ENCODE results near the gene SMC5.

DNA sequence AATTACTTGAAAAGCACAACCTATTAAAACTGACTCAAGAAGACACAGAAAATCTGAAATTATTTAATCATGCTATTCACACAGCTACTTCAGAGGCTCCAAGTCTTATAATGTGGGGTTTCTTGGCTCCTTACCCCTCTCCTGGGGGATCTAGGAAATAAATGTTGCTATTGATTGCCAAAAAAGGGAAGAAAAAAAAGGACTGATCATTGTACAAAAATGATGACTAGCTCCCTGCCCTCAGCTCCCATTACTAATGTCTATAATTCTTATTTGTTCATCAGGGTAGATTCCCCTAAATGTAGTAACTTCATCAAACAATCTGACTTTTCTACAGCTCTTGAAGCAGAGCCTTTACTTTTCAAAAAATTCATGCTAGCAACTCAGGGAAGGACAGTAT lies 3.3 kb upstream of the SMC5 start:
- TF ChIP-seq, protein P1, sequence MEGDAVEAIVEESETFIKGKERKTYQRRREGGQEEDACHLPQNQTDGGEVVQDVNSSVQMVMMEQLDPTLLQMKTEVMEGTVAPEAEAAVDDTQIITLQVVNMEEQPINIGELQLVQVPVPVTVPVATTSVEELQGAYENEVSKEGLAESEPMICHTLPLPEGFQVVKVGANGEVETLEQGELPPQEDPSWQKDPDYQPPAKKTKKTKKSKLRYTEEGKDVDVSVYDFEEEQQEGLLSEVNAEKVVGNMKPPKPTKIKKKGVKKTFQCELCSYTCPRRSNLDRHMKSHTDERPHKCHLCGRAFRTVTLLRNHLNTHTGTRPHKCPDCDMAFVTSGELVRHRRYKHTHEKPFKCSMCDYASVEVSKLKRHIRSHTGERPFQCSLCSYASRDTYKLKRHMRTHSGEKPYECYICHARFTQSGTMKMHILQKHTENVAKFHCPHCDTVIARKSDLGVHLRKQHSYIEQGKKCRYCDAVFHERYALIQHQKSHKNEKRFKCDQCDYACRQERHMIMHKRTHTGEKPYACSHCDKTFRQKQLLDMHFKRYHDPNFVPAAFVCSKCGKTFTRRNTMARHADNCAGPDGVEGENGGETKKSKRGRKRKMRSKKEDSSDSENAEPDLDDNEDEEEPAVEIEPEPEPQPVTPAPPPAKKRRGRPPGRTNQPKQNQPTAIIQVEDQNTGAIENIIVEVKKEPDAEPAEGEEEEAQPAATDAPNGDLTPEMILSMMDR (IDR thresholded peaks at IDR 0.05; ENCODE audit: insufficient read depth, low read depth, low read length) = no peak
- no peak for TF ChIP-seq EZH2 (IDR thresholded peaks at IDR 0.05; ENCODE audit: insufficient read depth, low read length)
